ENCODE data around the gene NXN.

- TF ChIP-seq, protein P1, sequence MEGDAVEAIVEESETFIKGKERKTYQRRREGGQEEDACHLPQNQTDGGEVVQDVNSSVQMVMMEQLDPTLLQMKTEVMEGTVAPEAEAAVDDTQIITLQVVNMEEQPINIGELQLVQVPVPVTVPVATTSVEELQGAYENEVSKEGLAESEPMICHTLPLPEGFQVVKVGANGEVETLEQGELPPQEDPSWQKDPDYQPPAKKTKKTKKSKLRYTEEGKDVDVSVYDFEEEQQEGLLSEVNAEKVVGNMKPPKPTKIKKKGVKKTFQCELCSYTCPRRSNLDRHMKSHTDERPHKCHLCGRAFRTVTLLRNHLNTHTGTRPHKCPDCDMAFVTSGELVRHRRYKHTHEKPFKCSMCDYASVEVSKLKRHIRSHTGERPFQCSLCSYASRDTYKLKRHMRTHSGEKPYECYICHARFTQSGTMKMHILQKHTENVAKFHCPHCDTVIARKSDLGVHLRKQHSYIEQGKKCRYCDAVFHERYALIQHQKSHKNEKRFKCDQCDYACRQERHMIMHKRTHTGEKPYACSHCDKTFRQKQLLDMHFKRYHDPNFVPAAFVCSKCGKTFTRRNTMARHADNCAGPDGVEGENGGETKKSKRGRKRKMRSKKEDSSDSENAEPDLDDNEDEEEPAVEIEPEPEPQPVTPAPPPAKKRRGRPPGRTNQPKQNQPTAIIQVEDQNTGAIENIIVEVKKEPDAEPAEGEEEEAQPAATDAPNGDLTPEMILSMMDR (IDR thresholded peaks at IDR 0.05), result no peak
- TF ChIP-seq ZFX (IDR thresholded peaks at IDR 0.05; ENCODE audit: borderline replicate concordance), result no peak
Observed at GRCh38 chr17:860805-861204, 118.8 kb downstream of the NXN start.
